Stimulated activated naive CD4-positive, alpha-beta T cell treated with Interleukin-2 at 50 U/mL for 16 hours (primary cell): Measurements from ENCODE around the gene POU5F1.
"Not testable (repeated sequence)": the region's sequence is repeated elsewhere in the genome, so short reads cannot be mapped to it uniquely, and the experiment has no call there.

Experiments
- DNase-seq: peaks from one replicate; lab custom pipeline; 2025; lab: John Stamatoyannopoulos, UW

POU5F1 gene

DNA sequence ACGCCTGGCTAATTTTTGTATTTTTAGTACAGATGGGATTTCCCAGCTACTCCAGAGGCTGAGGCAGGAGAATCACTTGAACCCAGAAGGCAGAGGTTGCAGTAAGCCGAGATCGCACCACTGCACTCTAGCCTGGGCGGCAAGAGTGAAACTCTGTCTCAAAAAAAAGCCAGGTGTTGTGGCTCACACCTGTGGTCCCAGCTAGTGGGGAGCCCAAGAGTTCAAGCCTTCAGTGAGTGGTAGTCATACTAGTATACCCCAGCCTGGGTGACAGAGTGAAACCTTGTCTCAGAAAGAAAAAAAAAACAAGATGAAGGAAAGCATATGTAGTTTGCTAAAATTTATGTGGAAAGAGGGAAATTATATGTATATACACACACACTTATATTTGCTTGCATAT is 20.0 kb upstream of the POU5F1 start:
- DNase-seq = no peak

DNA sequence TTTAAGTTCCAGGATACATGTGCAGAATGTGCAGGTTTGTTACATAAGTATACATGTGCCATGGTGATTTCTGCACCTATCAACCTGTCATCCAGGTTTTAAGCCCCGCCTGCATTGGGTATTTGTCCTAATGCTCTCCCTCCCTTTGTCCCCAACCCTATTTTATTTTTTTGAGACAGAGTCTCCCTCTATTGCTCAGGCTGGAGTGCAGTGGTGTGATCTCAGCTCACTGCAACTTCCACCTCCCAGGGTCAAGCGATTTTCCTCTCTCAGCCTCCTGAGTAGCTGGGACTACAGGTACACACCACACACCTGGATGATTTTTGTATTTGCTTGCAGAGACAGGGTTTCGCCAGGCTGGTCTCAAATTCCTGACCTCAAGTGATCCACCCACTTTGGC is 18.7 kb upstream of the POU5F1 start:
- not testable (repeated sequence) for DNase-seq

DNA sequence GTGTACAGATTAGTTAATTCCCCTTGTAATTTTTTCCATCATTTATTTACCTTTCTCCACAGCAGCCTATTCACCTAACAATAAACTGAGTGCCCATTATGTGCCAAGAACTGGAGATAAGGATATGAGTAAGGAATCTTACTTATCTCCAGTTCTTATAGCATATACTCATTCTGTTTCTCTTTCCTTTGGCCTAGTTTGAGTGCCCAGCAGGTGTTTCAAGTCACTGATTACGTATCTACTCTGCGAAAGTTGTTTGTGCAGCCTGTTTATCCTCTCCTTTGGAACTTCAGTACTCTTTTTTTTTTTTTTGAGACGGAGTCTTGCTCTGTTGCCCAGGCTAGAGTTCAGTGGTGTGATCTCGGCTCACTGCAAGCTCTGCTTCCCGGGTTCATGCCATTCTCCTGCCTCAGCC is 17.3 kb upstream of the POU5F1 start:
- DNase-seq = no peak

DNA sequence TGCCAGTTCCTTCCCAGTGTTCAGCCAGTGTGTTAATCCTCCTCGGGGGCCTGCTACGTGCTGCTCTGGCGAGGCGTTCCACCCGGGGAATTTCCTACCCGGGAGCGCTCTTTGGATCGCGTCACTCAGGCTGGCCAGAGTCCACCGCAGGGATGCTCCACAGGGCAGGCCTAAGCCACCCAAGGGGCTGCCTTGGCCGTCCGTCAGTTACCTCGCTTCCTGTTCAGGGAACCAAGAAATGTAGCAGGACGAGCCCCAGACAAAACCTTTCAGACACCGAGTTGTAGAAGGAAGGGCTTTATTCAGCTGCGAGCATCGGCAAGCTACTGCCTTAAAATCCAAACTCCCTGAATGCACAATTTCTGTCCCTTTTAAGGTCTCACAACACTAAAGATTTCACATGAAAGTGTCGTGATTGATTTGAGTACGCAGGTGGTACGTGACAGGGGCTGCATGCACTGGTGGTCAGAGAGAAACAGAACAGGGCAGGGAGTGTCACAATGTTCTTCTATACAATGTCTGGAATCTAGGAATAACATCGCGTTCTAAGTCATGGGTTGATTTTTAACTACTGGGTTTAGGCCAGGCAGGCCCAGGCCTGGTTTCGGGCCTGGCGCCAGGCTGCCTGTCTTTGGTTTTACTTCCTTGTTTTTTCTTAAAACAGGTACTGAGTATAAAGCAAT is 15.7 kb upstream of the POU5F1 start:
- no peak for DNase-seq

DNA sequence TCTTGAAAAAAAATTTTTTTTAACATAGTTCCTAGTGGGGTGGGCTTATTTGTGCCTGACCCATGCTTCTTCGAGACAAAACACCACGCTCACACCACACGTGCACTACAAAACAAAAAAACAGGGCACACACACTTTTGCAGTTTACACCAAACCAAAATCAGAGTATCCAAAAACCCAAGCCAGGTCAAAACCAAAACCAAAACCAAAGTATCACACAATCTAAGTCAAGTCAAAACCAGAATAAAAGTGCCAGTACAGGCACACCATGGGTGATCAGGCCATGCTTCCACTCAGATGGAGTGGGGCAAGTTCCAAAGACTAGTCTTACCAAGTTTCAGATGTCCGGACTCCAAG is 15.2 kb upstream of the POU5F1 start:
- not testable (repeated sequence) for DNase-seq

DNA sequence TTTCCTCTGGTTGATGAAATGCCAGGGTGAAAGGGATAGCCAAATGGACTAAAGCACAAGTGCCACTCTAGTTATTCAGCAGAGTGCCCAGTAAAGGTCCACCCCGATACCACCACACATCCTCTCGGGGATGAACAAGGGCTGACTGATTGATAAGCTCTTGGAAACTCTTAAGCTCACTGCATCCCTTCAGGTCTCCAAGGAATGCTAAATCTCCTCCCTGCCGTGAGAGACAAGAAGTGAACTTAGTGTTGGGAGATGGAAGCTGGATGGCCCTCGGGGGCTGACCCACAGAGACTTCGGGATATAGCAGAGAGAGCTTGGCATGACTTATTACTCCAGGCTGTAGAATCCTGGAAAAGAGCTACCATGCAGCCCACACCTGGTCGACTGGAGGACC is 13.4 kb upstream of the POU5F1 start:
- DNase-seq = not testable (repeated sequence)

DNA sequence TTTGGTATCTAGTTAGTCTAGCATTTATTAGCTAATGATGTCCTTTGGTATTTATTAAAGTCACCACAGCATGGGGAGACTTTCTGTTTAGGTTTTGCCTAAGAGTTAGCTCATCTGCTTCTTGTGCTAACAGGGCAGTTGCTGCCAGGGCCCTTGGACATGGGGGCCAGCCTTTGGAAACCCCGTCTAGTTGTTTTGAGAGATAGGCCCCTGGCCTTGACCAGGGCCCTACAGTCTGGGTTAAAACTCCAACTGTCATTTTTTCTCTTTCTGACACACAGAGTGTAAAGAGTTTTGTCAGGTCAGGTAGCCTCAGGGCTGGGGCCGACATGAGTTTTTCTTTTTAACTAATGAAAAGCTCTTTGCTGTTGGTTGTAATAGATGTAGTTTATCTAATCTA is 12.8 kb upstream of the POU5F1 start:
- DNase-seq = not testable (repeated sequence)

DNA sequence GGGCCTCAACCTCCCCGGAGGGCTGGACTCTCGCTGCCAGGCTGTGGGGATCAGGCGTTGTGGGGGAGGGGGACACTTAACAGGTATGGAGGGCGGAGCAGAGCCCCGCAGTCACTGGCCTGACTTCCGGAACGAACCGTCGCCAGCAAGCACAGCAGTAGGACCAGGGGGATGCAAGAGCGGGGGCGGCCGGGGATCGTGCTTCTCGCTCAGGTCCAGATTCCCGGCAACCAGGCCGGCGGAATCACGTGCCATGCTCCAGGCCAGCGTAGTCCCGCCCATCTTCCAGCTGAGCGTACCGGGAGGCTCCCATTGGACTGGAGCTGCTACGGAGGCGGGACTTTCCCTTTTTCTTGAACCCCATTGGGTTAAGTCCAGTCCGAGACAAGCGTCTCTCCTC is 10.0 kb upstream of the POU5F1 start:
- DNase-seq = peak; percentile 76

DNA sequence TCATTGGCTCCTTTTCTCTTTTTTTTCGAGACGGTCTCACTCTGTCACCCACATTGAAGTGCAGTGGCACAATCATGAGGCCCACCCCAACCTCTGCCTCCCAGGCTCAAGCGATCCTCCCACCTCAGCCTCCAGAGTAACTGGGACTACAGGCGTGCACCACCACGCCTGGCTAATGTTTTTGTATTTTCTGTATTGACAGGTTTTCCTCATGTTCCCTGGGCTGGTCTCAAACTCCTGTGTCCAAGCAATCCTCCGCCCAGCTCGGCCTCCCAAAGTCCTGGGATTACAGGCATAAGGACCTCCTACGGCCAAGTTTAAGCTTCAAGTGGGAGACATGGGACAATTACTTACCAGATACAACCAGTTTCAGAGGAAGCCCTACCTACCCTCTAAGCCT is 9.4 kb upstream of the POU5F1 start:
- DNase-seq = no peak

DNA sequence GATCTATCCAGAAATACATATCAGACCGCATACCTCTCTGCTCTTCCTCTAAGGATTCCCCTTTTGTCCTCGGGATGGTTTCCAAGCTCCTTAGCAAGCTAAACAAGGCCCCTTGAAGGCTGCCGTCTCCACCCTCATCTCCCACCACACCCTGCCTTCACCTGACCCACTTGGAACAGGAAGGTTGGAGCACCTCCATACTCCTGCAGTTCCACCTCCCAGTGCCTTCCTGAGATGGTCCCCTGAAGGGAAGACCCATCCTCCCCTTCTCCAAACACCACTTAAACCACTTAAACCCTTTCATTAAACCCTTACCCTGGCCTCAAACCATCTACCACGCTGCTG is 8.5 kb upstream of the POU5F1 start:
- no peak for DNase-seq

DNA sequence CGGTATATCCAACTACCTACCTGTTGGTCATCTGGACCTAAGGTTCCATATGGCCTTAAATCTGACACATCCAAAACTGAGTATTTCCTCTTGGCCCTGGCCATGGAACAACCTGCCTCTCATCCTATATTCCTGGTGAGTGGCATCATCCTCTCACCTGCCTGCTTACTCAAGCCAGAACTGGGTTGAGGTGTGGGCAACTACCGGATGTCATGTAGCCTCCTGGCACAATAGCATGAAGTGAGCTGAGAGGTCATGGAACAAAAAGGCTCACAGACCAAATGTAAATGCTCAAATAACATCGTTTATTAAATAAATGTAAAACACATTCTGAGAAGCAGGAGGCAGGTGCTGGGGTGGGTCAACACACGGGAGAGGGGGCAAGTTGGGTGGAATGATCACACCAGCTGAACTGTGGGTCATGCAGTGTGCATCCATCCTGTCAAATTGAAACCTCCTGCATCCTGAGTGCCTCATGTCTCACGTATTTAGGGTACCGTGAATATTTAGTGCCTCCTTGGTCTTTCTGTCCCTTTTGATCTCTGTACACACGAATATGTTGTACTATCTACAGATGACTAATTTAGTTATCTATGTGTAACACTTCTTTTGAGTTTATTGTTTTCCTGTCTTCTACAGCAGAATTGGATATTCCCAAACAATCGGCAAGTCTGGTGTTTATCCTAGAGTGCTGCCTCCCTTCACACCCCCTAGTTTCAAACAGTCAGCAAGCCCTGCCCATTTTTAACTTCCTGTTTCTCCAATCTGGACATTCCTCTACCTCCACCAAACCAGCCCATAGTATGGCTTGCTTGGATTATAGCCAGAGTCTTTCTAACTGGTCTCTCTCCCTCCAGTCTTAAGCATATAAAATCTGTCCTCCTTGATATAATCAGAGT is 7.9 kb upstream of the POU5F1 start:
- DNase-seq = no peak

DNA sequence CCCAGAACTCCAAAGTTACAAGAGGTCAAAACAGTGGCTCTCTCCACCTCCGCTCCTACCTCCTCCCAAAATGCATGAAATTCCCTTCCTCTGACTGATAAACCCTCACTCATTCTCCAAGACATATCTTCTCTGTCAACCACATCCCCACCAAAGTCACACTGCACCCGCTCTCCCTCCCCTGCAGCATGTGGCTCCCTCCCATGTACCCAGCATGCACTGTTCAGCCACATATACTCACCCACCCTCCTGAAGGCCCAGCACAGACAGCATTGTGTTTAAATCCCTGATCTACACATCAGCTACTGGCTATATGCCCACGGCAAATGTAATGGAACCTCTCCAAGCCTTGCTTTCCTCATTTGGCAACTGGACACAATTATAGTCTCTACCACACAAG is 5.5 kb upstream of the POU5F1 start:
- DNase-seq = no peak

DNA sequence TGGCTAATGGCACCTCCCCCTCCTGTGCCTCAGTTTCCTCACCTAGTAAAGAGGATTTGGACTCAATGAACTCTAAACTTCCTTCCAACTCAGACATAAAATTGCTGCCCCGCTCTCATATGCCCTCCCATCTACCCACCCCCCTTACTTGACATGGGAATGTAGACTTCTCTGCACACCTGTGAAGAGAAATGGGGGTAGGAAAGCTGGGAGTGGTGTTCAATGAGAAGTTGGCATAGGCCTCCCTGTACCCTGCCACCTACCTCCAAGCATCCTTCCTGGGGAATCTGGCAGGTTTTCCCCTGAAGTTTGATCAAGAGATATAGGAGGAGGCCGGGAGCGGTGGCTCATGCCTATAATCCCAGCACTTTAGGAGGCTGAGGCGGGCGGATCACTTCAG is 3.9 kb upstream of the POU5F1 start:
- DNase-seq = no peak

DNA sequence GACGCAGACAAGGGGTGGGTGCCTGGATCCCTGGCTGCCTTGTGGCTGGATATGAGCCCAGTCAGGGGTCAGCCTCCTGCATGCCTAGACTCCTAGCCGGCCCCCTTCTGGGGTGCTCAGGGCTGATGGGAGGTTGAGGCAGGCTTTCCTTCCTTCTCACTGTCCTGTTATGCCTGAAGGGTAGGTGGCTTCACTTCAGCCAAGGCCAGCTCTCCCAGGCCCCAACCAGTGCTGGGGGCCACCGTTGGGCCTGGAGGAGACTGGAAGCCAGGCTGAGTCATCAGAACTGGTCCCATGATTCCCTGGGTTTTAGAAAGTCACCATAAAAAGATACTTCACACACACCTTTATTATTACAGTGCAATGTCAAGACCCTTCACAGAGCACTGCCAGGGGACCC is 2.9 kb upstream of the POU5F1 start:
- no peak for DNase-seq

DNA sequence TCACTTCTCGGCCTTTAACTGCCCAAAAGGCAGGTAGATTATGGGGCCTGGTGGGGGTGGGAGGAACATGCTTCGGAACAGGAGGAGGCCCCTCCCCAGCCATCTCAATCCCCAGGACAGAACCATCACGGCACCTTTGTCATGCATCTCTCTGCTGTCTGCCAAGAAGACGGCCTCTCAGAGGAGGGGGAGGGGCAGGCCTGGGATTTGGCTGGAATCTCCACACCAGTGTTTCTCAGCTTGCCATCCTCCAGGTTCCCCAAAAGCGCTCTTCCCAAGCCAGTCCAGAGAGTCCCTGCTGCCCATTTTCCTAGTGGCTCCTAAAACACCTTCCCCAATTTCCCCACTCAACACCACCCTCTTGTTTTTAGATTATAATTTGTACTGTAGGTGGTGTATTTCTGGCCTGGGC is 2.5 kb upstream of the POU5F1 start:
- DNase-seq = no peak

DNA sequence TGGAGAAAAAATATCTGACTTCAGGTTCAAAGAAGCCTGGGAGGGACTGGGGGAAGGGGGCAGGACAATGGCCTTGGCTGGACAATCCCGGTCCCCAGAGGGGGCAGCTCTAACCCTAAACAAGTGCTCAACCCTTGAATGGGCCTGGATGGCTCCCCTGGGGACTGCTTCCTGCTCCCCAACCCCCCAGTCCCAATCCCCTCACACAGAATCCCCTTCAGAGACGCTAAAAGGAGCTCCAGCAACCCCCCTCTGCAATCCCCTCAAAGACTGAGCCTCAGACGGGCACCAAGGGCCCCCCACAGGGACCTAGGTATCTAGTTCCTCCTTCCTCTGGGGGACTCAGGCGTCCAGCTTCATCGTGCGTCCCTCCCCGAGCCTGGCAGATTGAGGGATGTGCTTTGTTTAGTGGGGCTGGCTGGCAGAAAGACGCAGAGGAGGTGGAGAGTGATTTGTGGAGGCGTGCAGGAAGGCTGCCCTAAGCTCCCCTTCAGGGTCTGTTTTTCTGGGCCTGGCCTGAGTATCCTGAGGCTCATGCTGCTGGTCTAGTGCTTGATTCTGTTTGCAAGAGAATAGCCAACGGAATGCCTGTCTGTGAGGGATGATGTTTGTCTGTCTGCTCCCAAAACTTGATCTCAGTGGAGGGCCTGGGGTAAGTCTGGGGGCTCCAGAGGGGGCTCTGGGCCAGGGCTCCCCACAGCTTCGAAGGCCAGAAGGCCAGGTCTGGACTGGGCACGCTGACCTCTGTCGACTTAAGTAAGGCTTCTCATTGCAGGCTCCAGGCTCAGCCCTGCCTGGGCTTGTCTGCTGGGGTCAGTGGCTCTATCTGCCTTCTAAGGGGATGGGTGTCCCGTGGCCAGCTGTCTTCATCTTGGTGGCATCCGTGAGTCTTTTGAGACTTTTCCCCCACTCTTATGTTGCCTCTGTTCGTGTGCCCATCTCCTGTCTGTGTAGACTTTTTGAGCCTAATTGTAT is 1.7 kb upstream of the POU5F1 start:
- no peak for DNase-seq

DNA sequence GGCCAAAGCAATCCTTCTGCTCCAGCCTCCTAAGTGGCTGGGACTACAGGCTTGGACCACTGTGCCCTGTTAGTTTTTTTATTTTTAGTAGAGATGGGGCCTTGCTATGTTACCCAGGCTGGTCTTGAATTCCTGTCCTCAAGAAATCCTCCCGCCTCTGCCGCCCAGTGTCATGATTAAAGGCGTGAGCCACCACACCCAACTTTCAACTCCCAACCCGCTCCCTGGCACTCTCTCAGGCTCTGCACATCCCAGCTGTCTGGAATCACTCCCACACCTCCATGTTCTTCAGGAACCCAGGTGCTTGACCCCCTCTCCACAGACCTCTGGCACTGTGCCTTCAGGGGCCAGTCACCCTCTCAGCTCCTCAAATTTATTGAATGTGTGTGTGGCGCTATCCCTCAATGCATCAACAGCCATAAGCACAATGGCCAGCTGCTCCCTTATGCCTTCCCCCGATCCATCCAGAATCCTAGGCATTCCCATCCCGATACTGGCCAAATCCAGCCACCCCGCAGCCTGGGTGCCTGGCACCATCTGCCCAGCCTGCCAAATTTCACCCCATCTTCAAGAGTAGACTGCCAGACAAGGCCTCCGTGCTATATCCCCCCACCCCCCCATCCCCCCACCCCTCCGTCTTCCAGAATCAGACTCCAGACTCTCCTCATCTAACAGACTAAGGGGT is 647 bp upstream of the POU5F1 start:
- DNase-seq = no peak

DNA sequence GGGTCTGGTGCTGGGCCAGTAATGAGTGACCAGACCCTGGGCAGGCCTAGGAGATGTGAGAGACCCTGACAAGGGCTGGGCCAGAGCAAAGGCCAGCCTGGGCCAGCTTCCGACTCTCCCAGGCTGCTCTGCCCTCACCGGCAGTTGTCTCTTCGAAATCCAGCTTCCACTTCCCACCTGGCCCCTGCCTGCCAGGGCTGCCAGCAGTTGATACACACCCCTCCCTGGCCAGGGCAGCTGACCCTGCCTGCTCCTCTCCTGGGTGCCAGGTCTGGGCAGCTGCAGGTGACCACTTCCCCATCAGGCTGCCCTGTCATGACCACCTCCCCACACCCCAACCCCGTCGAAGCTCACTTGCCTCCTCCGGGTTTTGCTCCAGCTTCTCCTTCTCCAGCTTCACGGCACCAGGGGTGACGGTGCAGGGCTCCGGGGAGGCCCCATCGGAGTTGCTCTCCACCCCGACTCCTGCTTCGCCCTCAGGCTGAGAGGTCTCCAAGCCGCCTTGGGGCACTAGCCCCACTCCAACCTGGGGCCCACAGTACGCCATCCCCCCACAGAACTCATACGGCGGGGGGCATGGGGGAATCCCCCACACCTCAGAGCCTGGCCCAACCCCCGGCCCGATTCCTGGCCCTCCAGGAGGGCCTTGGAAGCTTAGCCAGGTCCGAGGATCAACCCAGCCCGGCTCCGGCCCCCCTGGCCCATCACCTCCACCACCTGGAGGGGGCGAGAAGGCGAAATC is 453 bp downstream of the POU5F1 start:
- not testable (repeated sequence) for DNase-seq

DNA sequence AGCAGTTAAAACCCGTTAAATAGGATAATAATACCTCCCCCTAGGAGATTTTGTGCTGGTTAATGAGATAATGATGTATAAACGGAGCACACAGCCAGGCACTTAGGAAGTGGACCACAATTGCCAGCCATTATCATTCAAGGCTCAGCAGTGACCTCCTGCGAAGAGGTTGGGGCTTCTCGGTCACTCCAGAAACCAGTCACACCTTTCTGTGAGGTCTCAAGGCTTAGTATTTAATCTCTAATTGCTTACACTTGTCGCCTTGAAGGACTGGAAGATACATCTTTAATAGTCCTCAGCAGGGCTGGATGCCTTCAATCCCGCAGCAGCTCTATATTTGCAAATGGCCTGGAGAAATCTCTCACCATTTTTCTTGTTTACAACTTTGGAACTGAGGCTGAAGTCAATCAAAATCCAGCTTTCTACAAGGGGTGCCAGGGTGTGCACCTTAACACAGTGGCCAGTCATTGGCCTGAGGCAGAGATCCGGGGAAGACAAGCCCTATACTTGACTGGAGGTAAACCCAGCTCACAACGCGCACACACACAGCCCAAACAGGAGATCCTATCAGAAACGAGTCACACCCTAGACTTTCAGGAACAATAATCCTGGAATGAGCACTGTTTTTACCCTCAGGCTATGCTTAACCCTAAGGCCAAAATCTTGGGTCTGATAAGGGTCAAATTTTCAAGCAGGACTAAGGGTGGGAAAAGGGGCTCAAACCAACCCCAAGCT is 1.2 kb downstream of the POU5F1 start:
- DNase-seq = no peak

DNA sequence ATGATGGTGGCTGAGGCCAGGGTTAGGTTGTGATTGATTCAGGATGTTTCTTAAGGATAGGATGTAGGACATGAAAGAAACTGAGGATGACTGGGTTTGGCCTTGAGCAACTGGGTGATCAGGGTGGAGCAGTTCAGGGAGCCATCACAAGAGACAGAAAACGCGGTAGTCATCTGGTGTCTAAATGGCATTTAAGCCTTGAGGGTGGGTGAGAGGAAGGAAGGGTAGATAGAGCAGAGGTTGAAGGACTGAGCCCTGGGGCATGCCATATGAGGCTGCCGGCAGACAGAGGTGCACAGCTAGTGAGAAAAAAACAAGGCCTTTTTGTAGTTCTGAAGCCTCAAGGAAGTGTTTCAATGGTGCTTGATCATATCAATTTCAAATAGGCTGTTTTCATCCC is 1.9 kb downstream of the POU5F1 start:
- DNase-seq = no peak

DNA sequence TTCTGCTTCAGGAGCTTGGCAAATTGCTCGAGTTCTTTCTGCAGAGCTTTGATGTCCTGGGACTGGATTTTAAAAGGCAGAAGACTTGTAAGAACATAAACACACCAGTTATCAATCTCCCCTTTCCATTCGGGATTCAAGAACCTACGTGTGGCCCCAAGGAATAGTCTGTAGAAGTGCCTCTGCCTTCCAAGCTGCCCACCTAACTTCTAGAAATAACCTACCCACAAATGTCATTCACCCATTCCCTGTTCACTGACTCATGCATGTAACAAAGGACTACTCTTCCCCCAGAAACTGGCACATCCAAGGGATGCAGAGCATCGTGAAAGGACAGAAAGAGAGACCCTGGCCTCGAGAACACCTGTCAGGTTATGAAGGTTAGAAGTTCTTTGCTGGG is 4.5 kb downstream of the POU5F1 start:
- DNase-seq = no peak
